GM12891 (cell line): Measurements from ENCODE around the gene PHF20.
"Not testable (repeated sequence)": the region's sequence is repeated elsewhere in the genome, so short reads cannot be mapped to it uniquely, and the experiment has no call there.

Experiments
- DNase-seq: peaks from one replicate; pipeline ENCODE4 v3.0.0; 2011; ENCODE audit warnings: low spot score; ENCODE audit not compliant: insufficient read length
- FAIRE-seq: peaks from 2 replicates; lab custom pipeline; 2011; peaks lifted over from hg19 to GRCh38; lab: Jason Lieb, UNC
- PAX5 ChIP-seq: IDR thresholded peaks from 2 replicates; pipeline ENCODE4 v1.6.1; 2011; ENCODE audit warnings: low read length, moderate library complexity, mild to moderate bottlenecking; ENCODE audit not compliant: insufficient read depth, severe bottlenecking
- POLR2A ChIP-seq: IDR thresholded peaks from 2 replicates; pipeline ENCODE4 v1.6.1; 2011; ENCODE audit warnings: low read depth, low read length, control low read depth
- POLR2AphosphoS5 ChIP-seq: IDR thresholded peaks from 2 replicates; pipeline ENCODE4 v1.6.1; 2011; ENCODE audit warnings: low read depth, low read length, control low read depth
- POU2F2 ChIP-seq: IDR thresholded peaks from 2 replicates; pipeline ENCODE4 v1.6.1; 2011; ENCODE audit warnings: low read depth, mild to moderate bottlenecking, control low read depth, low read length, moderate library complexity
- SPI1 ChIP-seq: IDR thresholded peaks from 2 replicates; pipeline ENCODE4 v1.6.1; 2011; ENCODE audit warnings: low read depth, low read length, control low read depth
- TAF1 ChIP-seq: IDR thresholded peaks from 2 replicates; pipeline ENCODE4 v1.6.1; 2011; ENCODE audit warnings: low read depth, low read length, control low read depth

The PHF20 gene

GRCh38 chr20:35988910-35989463, 217.2 kb downstream of the PHF20 start:
- TF ChIP-seq POLR2A (no peak), POLR2AphosphoS5 (no peak), PAX5 (no peak), SPI1 (no peak), POU2F2 (no peak), TAF1 (no peak)
- no peak for FAIRE-seq
- DNase-seq: no peak

GRCh38 chr20:35991142-35991771, 219.4 kb downstream of the PHF20 start:
- FAIRE-seq: no peak
- DNase-seq: no peak
- TF ChIP-seq POU2F2 (no peak), POLR2A (no peak), TAF1 (no peak), SPI1 (no peak), POLR2AphosphoS5 (no peak), PAX5 (no peak)

- no peak for FAIRE-seq
- DNase-seq: peak; percentile 54
- TF ChIP-seq POLR2AphosphoS5: no peak
- no peak for TF ChIP-seq TAF1
- TF ChIP-seq POLR2A: no peak
- no peak for TF ChIP-seq PAX5
- TF ChIP-seq SPI1: no peak
- TF ChIP-seq POU2F2: no peak
Measured at GRCh38 chr20:35992713-35993335, 221.0 kb downstream of the PHF20 start.

GRCh38 chr20:35994994-35995453, 223.2 kb downstream of the PHF20 start:
- no peak for TF ChIP-seq POLR2A
- no peak for TF ChIP-seq PAX5
- TF ChIP-seq TAF1: no peak
- TF ChIP-seq POLR2AphosphoS5: no peak
- no peak for TF ChIP-seq POU2F2
- peak; percentile 81 for FAIRE-seq
- peak; percentile 56 for DNase-seq

GRCh38 chr20:35996492-35996891, 224.7 kb downstream of the PHF20 start:
- not testable (repeated sequence) for FAIRE-seq, DNase-seq
